HG03139 (cell line): ENCODE data around the gene ITGAD.
"Not testable (repeated sequence)": the region's sequence is repeated elsewhere in the genome, so short reads cannot be mapped to it uniquely, and the experiment has no call there.

ENCODE experiments used
- ATAC-seq: cut with Tn5 transposase; IDR thresholded peaks from one replicate; pipeline ENCODE4 v1.9.1; 2021; ENCODE audit not compliant: unreplicated experiment

Gene ITGAD

DNA sequence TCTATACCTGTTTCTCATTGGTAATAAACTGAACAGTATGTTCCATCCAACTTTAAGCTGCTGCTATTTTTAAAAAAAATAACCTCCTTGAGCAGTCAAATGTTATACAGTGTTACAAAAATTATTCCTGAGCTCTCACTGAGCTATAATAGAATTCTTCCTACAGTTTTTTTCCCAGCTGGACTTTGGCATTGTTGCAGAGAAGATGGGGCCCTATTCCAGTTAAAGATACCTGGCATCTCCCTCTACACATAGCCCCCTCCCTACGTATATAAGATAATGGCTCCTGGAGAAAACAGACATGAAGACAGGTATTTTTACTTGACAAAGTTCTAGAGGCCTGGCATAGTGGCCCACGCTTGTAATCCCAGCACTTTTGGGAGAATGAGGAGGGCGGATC, 36.7 kb downstream of the ITGAD start:
- no peak for ATAC-seq

DNA sequence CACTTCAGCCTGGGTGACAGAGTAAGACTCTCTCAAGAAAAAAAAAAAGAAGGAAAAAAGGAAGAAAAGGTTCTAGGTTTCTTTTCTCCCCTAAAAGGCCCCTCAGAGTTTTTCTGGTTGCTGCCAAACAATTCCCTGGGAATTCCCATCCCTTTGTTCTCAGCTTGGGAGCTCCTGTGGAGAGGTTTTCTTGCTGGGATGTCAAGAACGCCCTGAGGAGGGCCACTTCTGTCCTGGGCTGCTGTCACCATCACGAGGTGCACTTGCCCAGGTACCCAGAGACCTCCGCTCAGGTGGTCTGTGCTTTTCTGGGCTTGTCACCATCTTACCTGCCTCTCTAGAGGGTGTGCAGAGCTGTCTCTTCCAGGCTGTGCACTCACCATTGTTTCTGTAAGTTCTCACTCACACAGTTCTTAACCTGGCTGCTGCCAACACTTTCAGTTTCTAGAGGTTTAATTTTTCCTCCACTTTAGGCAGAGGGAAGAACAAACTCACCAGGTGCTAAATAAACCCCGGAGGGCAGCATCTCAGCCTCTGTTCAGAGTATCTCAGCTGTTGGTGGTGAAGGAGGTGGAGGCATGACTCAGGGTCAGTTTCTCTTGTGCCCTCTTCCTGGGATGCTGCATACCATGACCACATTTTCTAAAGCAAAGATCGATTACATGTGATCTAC, 37.4 kb downstream of the ITGAD start:
- ATAC-seq = no peak

DNA sequence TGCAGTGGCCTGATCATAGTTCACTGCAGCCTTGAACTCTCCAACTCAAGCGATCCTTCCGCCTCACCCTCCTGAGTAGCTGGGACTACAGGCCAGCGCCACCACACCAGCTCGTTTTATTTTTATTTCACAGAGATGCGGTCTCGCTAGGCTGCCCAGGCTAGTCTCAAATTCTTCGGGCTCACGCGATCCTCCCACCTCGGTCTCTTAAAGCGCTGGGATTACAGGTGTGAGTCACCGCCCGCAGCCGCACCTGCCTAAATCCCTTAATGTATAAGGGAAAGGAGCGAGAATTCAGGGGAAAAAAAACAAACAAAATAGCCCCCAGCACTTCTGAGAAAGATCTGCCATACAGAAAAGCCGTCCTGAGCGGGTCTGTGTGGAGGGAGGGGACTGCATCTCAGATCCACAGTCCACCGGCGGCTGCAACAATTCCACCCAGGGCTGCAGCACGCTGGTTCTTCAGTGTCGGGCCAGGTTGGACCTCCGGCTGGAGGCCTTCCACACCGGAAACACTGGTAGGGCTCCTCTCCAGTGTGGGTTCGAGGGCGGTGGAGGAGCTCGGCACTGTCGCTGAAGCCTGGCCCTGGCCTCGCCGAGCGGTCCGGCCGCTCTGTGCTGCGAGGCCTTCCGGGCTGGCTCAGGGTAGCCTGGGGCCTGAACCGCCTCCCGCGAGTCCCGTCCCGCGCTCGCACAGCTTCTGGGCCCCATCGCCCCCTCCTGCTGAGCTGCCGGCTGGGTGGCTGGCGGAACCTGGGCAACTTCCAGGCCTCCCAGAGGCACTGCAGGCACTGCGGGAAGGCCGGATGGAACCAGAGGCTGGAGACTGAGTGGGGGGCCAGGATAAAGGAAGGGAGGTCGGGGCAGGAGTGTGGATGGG, 42.4 kb downstream of the ITGAD start:
- no peak for ATAC-seq

DNA sequence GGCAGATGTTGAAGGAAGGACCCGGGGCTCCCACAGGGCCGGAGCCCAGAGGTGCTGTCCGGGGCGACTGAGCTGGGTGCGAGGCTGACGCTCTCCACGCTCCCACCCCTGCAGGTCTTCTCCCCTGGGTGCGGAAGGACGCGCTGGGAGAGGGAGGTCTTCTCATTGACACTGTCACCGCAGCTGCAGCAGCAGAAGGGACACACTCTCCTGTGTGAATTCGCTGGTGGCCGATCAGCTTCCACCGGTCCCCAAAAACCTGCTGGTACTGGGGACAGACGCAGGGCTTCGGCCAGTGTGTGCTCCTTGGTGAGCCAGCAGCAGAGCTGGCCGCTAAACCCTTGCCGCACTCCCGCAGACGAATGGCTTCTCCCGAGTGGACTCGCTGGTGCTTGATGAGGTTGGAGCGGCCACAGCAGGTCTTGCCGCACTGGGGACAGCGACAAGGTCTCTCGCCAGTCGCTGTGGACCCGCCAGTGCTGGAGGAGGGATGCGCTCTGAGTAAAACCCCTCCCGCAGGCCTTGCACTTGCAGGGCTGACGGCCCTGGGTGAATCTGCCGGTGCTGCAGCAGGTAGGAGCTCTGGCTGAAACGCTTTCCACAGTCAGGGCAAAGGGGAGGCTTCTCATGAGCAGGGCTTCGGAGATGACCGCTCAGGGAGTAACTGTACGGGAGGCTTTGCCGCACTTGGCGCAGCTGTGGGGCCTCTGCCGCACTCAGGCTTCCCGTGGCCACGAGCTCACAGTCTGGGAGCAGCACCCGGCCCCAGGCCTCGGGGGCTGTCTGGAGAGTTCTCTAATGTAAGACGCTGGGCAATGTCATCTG, 43.3 kb downstream of the ITGAD start:
- no peak for ATAC-seq

GRCh38 chr16:31438414-31438813, 45.3 kb downstream of the ITGAD start:
- ATAC-seq = no peak

DNA sequence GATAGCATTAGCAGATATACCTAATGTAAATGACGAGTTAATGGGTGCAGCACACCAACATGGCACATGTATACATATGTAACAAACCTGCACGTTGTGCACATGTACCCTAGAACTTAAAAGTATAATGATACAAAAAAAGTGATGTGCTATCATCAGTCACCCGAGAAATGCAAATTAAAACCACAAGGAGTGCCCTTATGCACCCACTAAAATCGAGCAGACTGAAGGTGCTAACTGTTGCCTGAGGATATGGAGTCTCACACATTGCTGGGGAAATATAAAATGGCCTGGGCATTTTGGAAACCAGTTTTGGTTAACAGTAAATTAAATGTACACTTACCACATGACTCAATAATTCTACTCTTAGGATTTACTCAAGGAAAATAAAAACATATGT, 45.9 kb downstream of the ITGAD start:
- ATAC-seq = not testable (repeated sequence)

DNA sequence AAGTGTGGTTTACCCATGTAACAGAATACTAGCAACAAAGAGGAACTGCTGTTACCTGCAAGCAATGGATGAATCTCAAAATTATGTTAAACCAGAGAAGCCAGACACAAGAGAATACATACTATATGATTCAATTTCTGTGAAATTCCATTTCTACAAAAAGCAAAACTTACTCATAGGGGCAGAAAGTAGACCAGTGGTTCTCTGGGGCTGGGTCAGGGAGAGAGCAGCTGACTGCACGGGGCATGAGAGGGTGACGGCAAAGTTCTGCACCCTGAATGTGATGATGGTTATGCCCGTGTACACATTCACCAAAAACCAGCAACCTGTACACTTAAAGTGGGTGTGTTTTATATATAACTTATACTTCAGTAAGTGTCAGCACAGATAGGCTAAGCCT, 46.4 kb downstream of the ITGAD start:
- ATAC-seq = no peak

DNA sequence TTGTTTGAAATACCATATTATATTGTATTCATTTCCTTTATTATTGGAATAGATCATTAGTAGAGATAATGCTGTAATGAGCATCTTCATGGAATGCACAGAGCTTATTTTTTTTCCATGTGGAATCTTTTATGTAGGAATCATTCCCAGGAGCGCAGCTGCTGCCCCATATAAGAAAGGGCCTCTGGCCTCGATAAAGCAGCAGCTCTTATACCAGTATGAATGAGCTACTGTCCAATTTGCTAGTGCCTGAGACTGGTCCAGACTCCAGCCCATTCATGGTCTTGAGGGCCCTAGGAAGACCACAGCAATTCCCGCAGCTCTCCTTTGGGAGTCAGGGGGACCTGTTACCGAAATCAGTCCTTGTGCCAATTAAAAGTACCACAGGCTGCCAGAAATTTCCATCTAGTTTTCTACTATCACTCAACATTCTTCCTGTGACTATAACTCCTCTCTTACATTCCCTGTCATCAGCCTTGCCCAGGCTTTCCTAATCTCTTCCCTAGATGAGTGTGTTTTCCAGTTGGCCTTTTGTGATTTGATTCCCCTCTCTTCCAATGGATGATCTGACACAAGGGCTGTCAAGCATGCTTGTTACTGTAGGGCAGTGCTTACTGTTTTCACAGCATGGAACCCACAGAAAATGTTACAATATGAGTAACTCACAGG, 47.5 kb downstream of the ITGAD start:
- no peak for ATAC-seq

- ATAC-seq = no peak
These were observed 48.8 kb downstream of the ITGAD start for GRCh38 chr16:31441956-31442355.

DNA sequence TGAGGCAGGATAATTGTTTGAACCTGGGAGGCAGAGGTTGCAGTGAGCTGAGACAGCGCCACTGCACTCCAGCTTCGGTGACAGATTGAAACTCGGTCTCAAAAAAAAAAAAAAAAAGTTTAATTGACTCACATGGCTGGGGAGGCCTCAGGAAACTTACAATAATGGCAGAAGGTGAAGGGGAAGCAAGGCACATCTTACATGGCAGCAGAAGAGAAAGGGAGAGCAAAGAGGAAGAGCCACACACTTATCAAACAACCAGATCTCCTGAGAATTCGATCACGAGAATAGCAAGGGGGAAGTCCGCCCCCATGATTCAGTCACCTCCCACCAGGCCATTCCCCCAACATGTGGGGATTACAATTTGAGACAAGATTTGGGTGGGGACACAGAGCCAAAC, 52.8 kb downstream of the ITGAD start:
- not testable (repeated sequence) for ATAC-seq

GRCh38 chr16:31451201-31451600, 58.1 kb downstream of the ITGAD start:
- ATAC-seq = no peak

GRCh38 chr16:31451681-31452351, 58.7 kb downstream of the ITGAD start:
- no peak for ATAC-seq

DNA sequence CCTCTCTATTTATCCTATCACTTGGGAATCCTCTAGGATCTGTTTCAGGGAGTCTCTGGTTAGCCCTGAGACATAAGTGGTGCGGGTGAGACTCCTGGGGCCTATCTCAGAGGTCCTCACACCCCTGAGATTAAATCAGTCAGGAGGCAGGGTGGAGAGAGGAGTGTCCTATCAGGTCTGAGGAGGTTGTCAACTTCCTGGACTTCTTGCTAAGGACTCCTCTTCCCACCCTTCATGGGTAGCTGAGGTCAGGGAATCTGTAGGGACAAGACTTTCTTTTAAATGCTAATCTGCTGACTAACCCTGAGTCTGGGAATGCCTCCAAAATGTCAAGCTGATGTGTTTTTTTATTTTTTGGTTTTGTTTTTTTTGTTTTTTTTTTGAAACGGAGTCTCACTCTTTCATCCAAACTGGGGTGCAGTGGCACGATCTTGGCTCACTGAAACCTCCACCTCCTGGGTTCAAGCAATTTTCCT, 59.5 kb downstream of the ITGAD start:
- ATAC-seq = no peak

DNA sequence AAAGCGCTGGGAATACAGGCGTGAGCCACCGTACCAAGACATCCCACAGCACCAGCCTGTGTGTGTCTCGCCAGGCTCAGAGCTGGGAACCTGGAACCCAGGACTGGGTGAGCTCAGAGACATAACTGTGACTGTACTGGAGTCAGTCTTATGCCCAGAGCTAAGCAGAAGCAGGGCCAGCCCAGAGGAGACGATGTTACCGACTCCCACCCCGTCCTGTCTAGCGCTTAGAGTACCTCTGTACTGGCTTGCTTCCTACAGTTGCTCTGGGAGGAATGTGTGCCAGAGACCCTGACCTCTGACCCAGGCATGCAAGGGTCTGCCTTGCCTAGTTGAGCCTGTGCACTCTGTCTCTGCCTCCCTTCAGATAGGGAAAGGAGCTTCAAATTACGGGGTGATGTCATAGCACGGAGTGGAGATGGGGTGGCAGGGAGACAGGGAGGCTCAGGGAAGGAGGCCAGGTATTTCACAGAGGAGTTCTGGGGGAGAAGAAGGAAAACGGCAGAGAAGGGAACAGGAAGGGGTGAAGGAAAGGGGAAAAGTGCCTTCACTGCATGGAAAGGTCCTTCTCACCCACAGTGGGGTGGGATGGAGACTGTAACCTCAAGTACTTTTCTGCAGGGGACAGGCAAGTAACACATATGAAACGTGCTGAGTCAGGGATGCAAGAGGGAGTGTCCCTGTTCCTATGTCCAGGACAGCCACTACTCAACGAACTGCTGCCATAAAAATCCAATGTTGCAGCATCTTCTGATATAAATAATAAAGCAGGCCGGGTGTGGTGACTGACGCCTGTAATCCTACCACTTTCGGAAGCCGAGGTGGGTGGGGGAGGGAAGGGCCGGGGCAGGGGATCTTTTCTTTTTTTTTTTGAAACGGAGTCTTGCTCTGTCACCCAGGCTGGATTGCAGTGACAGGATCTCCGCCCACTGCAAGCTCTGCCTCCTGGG, 60.4 kb downstream of the ITGAD start:
- no peak for ATAC-seq

- no peak for ATAC-seq
These were observed 62.6 kb downstream of the ITGAD start for GRCh38 chr16:31455601-31456314.

- no peak for ATAC-seq
These were observed 63.8 kb downstream of the ITGAD start for GRCh38 chr16:31456988-31457360.

DNA sequence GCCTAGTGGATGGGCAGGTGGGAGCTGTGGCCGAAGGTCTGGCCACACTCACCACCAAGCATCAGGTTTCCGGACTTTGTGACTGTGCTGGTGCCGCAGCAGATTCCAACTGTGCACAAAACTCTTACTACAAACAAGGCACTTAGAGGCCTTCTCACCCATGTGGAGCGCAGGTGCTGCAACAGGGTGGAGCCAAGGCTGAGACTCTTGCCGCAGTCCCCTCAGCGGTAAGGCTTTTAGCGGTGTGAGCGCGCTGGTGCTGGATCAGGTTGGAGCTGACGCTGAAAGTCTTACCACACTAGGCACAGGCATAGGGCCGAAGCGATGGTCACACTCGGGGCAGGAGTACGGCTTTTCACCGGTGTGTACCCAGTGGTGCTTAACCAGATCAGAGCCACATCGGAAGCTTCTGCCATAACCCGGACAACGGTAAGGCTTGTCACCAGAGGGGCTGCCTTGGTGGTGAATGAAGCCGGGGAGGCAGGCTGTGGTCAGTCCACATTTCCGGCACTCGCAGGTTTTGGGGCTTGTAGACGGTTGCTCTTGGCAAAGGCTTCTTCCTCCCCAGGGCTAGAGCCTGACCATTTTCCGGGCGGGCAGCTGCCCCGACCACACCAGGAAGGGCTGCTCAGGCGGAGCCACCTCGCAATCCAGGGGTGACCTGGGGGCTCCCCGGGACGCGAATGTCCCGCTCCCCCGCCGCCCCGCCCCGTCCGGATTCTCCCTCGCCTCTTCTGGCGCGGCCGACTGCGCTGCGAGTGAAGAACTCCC, 65.1 kb downstream of the ITGAD start:
- no peak for ATAC-seq
